ENCODE results near the gene CCAR1. TPM values are rescaled to one million over a fixed set of nuclear protein-coding genes. Genes with fewer than 3 reads are reported as not detected.

Gene CCAR1
- total RNA-seq, 1 experiment from 2014 or later = 84.4 TPM

GRCh38 chr10:68721673-68722335 lies 765 bp downstream of the CCAR1 start:
- Histone ChIP-seq H3K36me3 (ENCODE audit: control insufficient read depth in 1 of 2, insufficient read depth in 2 of 2, low read length in 2 of 2) (peaks cover 12 to 14% of the 10 kb centered on the region in 2 experiments), H3K4me1 (ENCODE audit: control insufficient read depth in 1 of 2, insufficient read depth in 2 of 2, low read length in 2 of 2) (peaks cover 0 to 9% of the 10 kb centered on the region in 2 experiments; a peak in 2 of 4 replicates), H3K27ac (ENCODE audit: low read depth, low read length) (peak overlapping the region; percentile 82), H3K4me3 (replicated peaks in 1 of 2; ENCODE audit: low read depth in 1 of 2, low read length in 2 of 2) (peak overlapping the region; percentile 91 to 94), H2AFZ (ENCODE audit: low read depth, low read length, poor library complexity, severe bottlenecking) (no peak overlapping the region), H4K20me1 (ENCODE audit: insufficient read depth) (no peaks in the 10 kb centered on the region), H3K9me2 (ENCODE audit: insufficient read depth) (no peaks in the 10 kb centered on the region), H3K9ac (ENCODE audit: low read length) (peak overlapping the region; percentile 100), H3K9me3 (ENCODE audit: control insufficient read depth in 1 of 2, insufficient read depth in 1 of 2, low read depth in 1 of 2, low read length in 2 of 2) (no peaks in the 10 kb centered on the region), H3K27me3 (ENCODE audit: insufficient read depth, low read length) (no peaks in the 10 kb centered on the region), H3K79me2 (ENCODE audit: insufficient read depth, low read length) (peaks cover 54% of the 10 kb centered on the region), H3K4me2 (ENCODE audit: low read length) (peak overlapping the region; percentile 79)
- intact Hi-C loops (cut with micrococcal nuclease) = loop anchor here (1.0 kb wide), 1 partner anchor 171 kb away; no protein-coding TSS in a partner anchor
- no peak for TF ChIP-seq ELF1 (IDR thresholded peaks at IDR 0.05; ENCODE audit: borderline replicate concordance, low read depth)
- no peak for TF ChIP-seq MAX (IDR thresholded peaks at IDR 0.05)
- 0 out of 2 replicates have a peak, but pooled peaks have one; percentile 68 for TF ChIP-seq ZFX (IDR thresholded peaks at IDR 0.05)
- ChIA-PET CTCF (interaction anchor here (0.6 kb wide), 1 partner anchor 28 kb away, joined by 3 read pairs; no protein-coding TSS in a partner anchor), RAD21 (ENCODE audit: low non-redundant PET in 1 of 2, low total read pairs in 2 of 2, uncharacterized antibody in 2 of 2, unreplicated experiment in 2 of 2) (interaction anchor here in 1 of 2 experiments (0.6 kb wide), 1 partner anchor 242 kb away, joined by 4 read pairs; no protein-coding TSS in a partner anchor), POLR2A (interaction anchor here (1.1 to 1.2 kb wide), 2 partner anchors 30 to 167 kb away, joined by 3 to 4 read pairs; no protein-coding TSS in a partner anchor)
- BruUV-seq (replicated peaks) = no TSS peak
- DNase-seq (ENCODE audit: low read depth, low spot score) (no peak), ATAC-seq (peak; percentile 26; the same call in 1 of the 2 replicates)

- intact Hi-C loops (cut with micrococcal nuclease) = no loop called here
- ATAC-seq = no peak
- Histone ChIP-seq H2AFZ (ENCODE audit: low read depth, low read length, poor library complexity, severe bottlenecking) (no peak overlapping the region), H3K4me2 (ENCODE audit: low read length) (no peak overlapping the region), H3K27ac (ENCODE audit: low read depth, low read length) (no peak overlapping the region), H3K79me2 (ENCODE audit: insufficient read depth, low read length) (peaks cover 84% of the 10 kb centered on the region), H3K4me1 (ENCODE audit: control insufficient read depth in 1 of 2, insufficient read depth in 2 of 2, low read length in 2 of 2) (peaks cover 0 to 9% of the 10 kb centered on the region in 2 experiments; a peak in 2 of 4 replicates), H3K4me3 (replicated peaks in 1 of 2; ENCODE audit: low read depth in 1 of 2, low read length in 2 of 2) (no peak overlapping the region), H3K9ac (ENCODE audit: low read length) (no peak overlapping the region), H4K20me1 (ENCODE audit: insufficient read depth) (no peaks in the 10 kb centered on the region), H3K9me2 (ENCODE audit: insufficient read depth) (no peaks in the 10 kb centered on the region), H3K36me3 (ENCODE audit: control insufficient read depth in 1 of 2, insufficient read depth in 2 of 2, low read length in 2 of 2) (peaks cover 18 to 21% of the 10 kb centered on the region in 2 experiments), H3K9me3 (ENCODE audit: control insufficient read depth in 1 of 2, insufficient read depth in 1 of 2, low read depth in 1 of 2, low read length in 2 of 2) (no peaks in the 10 kb centered on the region), H3K27me3 (ENCODE audit: insufficient read depth, low read length) (no peaks in the 10 kb centered on the region)
- TF ChIP-seq YY1 (IDR thresholded peaks at IDR 0.05; ENCODE audit: extremely low read depth, insufficient replicate concordance, low read depth, low read length) = no peak
- no peak for DNase-seq (ENCODE audit: low read depth, low spot score)
- POLR2A ChIA-PET = no interaction called here
- no TSS peak for BruUV-seq (replicated peaks)
- CTCF ChIA-PET = no interaction called here
- RAD21 ChIA-PET (ENCODE audit: low non-redundant PET in 1 of 2, low total read pairs in 2 of 2, uncharacterized antibody in 2 of 2, unreplicated experiment in 2 of 2) = no interaction called here
These were observed 4.0 kb downstream of the CCAR1 start for GRCh38 chr10:68725016-68725415.
